Measurements from ENCODE around the gene KIF3A.

KIF3A gene

DNA sequence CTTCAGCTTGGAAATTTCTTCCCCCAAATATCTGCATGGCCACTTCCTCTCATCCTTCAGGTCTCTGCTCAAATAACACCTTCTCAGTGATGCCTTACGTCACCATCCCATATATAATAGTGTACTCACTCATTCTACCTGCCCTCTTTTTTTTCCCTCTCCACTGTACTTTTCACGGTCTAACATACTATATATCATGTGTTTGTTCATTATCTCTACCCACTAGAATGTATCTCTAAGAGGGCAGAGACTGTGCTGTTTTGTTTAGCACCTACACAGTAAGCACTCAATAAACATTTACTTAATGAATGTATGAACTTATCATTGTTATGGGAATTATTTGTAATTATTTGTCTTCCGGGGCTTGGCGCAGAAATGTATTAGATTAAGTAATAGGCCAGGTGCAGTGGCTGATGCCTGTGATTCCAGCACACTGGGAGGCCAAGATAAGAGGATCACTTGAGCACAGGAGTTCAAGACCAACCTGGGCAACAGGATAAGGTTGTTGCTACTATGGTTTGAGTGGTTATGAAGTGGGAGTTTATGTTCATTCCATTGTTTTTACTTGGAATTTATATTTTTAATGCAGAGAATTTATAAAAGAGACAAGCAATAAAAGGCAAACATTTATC lies 85.4 kb downstream of the KIF3A start:
- no peak overlapping the region for H3K4me3 ChIP-seq (ENCODE audit: low read length)
- TF ChIP-seq, protein P1, sequence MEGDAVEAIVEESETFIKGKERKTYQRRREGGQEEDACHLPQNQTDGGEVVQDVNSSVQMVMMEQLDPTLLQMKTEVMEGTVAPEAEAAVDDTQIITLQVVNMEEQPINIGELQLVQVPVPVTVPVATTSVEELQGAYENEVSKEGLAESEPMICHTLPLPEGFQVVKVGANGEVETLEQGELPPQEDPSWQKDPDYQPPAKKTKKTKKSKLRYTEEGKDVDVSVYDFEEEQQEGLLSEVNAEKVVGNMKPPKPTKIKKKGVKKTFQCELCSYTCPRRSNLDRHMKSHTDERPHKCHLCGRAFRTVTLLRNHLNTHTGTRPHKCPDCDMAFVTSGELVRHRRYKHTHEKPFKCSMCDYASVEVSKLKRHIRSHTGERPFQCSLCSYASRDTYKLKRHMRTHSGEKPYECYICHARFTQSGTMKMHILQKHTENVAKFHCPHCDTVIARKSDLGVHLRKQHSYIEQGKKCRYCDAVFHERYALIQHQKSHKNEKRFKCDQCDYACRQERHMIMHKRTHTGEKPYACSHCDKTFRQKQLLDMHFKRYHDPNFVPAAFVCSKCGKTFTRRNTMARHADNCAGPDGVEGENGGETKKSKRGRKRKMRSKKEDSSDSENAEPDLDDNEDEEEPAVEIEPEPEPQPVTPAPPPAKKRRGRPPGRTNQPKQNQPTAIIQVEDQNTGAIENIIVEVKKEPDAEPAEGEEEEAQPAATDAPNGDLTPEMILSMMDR (IDR thresholded peaks at IDR 0.05; ENCODE audit: insufficient read depth, low read depth, low read length, missing control alignments) = no peak
- DNase-seq (ENCODE audit: low read depth) = no peak

- no peak for DNase-seq (ENCODE audit: low read depth)
- H3K4me3 ChIP-seq (ENCODE audit: low read length) = no peak overlapping the region
- TF ChIP-seq, protein P1 (IDR thresholded peaks at IDR 0.05; ENCODE audit: insufficient read depth, low read depth, low read length, missing control alignments) = no peak
Measured at GRCh38 chr5:132648355-132648754, 89.0 kb downstream of the KIF3A start.

DNA sequence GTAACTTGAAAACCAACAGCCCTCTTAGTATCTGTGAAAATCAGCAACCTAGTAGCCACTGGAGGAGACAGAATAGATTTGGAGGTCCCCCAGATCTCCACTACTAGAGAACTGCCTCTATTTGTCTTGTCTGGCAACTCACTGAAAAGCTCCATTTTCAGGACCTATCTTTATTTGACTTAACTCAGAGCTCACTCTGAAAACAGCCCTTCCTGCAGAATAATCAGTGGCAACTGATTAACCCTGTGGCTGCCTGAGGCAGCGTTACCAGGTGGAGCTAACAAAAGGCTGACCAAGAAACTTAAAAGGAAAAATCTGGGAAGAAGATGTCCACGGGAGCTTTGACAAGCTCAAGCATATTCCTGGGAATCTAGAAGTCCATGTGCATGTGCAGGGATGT lies 89.9 kb downstream of the KIF3A start:
- H3K4me3 ChIP-seq (ENCODE audit: low read length) = no peak overlapping the region
- TF ChIP-seq, protein P1 (IDR thresholded peaks at IDR 0.05; ENCODE audit: insufficient read depth, low read depth, low read length, missing control alignments) = no peak

GRCh38 chr5:132646583-132647266 lies 90.6 kb downstream of the KIF3A start:
- H3K4me3 ChIP-seq (ENCODE audit: low read length) = no peak overlapping the region
- no peak for DNase-seq (ENCODE audit: low read depth)
- TF ChIP-seq, protein P1 (IDR thresholded peaks at IDR 0.05; ENCODE audit: insufficient read depth, low read depth, low read length, missing control alignments) = no peak

More for the DNA sequence above, 89.9 kb downstream of the KIF3A start:
- no peak for DNase-seq (ENCODE audit: low read depth)

DNA sequence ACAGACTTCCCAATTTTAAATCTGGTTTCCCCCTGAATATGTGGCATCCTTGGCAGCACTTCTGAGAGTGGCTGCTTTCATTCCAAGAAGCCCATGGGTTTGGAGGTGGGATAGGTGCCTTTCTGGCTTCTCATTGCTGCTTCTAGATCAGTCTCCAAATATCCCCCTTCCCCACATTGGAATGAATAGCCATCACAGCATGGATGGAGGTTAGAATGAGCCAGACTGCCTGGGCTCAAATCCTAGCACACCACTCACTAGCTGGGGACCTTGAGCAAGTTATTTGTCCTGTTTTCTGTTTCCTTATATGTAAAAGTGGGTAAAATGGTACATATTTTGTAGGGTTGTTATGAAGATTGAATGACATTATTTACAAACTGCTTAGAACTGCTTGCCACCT lies 93.2 kb downstream of the KIF3A start:
- TF ChIP-seq, protein P1 (IDR thresholded peaks at IDR 0.05; ENCODE audit: insufficient read depth, low read depth, low read length, missing control alignments) = no peak
- no peak for DNase-seq (ENCODE audit: low read depth)
- no peak overlapping the region for H3K4me3 ChIP-seq (ENCODE audit: low read length)
